ENCODE data around the gene SPOCK1.

The SPOCK1 gene

DNA sequence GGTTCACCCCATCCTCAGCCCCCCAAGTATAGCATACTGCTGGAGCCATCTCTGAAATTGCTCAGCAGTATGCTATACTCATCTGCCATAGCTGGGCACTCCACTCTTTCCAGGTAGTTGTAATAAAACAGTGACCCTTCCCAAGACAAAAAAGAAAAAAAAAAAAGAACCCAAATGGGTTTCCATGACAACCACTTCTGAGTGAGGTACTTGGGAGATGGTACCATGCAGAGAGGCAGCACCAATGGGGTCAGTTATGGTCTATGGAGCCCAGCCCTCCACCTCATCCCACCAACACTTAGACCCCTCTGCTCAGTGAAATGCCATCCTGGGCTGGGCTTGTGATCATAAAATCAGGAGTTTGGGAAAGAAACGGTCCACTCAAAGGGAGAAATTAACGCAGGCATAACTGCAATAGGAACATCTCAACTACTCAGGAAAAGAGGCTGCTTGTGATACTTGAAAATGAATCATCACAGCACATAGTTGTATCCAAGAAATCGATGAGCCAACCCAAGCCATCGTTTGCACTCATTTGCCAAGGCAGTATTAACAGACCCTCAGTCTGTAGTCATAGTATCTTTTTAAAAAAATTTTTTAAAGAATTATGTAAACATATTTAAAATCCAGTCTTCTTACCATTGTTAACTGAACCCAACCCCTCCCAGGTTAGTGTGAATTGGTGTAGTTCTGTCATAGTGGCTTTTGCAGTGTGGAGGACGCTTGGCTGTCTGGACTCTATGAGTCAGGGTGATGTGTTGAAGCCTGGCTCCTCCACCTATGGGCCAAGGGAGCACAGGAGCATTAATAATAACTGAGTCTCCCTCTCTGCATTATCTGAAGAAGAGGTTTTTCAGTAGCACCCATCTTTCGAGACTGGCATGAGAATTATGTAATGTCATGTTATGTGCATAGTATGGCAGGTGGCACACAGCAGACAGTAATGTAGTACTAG is 402.7 kb downstream of the SPOCK1 start:
- no peak for DNase-seq

DNA sequence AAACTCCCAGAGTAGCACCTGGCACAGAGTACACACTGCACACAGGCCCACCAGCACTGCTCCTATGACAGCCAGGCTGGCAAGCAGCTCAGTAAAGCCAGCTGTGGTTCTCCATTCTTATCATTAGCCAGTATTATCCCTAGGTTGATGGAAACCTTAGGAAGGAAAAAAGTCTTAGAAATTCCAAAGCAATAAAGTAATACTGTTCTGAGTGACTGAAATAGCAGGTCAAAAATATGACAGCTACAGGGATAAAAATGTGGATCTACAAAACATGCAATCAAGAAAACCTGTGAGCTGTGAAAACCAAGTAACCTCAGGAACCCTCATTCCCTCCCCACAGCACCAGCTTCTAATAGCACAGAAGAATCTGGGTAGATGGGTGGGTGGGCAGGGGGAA is 403.5 kb downstream of the SPOCK1 start:
- DNase-seq: no peak

DNA sequence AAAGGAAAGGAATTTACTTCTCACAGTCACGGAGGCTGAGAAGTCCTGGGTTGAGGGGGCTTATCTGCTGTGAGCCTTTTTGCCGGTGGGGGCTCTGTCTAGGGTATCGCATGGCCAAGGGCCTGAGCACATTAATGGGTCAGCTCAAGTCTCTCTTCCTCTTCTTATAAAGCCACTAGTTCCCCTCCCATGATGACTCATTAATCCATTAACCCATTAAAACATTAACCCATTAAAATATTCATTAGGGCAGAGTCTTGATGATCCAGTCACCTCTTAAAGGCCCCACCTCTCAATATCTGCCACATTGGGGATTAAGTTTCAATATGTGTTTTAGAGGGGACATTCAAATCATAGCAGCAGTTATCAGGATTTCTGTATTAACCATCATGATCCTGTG is 406.3 kb downstream of the SPOCK1 start:
- no peak for DNase-seq

DNA sequence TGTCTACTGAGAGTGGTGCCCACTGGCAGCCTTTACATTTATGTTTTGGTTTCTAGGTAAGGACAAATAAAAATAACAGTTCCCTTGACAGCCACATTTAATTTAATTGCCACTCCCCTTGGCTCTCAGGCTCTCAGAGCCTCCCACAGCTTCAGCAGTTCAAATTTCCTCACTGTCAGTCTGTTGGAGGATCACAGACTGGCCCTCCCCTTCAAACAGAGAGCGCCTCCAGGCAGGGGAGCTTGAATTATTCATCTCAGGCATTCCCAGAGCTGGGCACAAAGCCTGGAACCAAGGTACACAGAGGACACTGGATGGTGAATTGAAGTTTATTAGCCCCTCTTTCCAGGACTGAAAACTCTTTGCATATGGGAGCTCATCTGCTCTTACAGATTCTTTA is 407.7 kb downstream of the SPOCK1 start:
- DNase-seq: no peak

DNA sequence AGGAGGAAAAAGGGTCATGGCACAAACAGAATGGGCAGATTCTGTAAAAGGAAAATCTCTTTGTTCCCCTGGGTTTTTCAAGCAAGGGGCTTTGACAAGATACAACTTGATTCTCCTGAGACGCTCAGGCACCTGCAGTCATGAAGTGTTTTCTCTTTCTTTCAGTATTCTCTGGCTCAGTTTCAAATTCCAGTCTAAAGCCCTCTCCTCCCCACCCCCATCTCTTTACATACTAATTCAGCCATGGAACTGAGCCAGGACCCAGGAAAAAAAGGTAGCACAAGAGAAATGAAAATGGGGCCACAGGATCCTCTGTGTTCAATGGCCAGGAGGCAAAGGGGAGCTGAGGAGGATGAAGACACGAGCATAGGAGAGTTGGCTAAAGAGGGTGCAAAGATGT is 408.4 kb downstream of the SPOCK1 start:
- DNase-seq: no peak

DNA sequence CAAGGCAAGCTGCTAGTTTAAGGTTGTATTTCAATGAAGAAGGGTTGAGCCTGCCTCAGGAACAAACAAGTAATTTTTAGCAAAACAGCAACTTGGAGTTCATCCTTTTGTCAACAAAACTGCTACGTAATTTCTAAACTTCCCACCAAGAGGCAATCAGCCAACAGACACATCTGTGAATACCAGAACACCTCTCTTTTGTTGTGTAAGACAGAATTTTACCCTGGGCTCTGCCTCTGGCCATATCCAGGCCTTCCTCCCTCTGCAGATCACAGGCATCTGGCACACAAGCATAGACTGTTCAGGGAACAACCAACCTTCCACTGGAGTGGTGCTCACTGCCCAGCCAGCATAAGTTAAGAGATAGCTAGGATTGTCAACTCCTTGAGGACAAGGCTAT is 409.0 kb downstream of the SPOCK1 start:
- DNase-seq: no peak

DNA sequence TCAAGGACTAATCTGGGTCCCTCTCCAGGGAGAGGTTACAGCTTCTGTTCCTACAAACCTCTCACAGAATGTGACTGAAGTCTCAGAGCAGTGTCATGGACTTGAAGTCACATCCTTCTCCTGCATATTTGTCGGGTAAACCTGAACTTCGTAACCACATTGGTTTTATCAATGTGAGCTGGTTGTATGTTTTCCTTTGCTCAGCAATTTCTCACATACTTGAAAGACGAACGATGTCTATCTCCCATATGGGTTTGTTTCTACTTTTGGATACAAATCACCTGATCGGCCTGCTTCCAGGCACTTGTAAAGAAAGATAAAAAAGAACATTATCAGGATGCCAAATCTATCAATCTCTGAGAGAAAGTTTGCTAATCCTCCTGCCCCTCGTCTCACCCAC is 411.0 kb downstream of the SPOCK1 start:
- no peak for DNase-seq

DNA sequence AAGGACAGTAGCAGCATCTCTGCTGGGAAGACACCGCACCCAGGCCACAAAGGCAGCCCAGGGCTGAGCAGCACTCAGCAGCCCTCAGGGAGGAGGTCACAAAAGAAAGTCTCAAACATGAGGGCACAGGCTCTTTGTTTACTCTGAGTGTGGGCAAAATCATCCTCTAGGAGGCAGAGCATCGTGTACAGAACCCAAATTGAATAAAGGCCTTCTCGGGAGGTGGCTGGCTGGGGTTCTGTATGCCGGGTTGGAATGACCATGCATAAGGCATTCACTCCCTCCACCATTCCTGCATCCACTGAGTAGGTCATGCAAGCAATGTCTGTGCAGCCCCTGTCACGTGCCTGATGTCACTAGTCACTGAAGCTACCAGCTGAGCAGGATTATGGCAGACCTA is 412.8 kb downstream of the SPOCK1 start:
- DNase-seq: no peak

DNA sequence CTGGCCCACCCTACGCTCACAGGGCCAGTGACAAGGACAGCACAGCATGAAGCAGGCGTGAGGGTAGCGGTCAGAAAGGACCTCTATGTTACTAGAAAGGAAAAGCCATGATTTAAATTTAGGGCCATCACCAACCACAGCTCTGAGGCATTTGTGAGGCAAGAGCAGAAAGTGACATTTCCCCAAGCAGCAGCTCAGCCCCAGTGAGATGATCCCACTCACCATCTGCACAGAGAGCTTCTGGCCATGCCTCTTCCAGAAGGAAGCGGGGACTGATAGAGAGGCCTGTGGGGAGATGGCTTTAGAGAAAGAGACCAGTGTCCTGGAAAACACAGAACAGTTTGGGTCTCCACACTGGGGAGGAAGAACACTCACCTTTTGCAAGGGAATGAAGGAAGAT is 413.9 kb downstream of the SPOCK1 start:
- no peak for DNase-seq

DNA sequence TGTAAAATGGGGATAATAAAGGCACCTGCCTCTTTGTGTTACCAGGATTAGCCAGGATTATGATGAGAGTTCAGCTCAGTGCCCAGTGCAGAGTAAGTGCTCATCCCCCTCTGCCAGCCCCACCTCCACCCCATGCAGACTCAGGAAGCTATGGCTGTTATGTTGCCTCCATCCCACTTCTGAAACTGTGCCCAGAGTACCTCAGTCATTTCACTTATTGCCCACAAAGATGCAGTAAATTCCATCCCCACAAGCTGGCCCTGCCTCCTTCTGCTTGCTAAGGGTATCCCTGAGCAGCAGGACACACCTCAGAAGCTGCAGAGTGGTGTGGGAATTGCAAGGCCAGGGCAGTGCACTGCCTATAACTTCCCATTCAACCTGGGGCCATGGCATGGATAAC is 415.1 kb downstream of the SPOCK1 start:
- DNase-seq: no peak

DNA sequence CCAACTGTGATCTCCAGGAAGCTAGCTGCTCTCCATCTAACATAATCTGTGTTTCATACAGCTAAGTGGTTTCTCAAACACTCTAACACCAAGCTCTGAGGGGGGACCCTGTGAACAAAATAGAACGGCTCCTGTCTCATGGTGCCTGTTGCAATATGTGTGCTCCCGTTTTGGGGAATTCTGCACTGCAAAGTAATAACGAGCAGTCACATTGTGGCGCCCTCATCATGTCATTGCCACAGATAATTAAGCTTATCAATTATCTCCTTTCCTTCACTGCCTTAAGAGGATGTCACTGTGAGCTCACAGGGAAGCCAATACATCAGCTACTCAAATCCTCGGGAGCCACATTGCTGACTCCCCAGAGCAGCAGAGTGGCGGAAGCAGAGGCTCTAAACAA is 416.2 kb downstream of the SPOCK1 start:
- no peak for DNase-seq

DNA sequence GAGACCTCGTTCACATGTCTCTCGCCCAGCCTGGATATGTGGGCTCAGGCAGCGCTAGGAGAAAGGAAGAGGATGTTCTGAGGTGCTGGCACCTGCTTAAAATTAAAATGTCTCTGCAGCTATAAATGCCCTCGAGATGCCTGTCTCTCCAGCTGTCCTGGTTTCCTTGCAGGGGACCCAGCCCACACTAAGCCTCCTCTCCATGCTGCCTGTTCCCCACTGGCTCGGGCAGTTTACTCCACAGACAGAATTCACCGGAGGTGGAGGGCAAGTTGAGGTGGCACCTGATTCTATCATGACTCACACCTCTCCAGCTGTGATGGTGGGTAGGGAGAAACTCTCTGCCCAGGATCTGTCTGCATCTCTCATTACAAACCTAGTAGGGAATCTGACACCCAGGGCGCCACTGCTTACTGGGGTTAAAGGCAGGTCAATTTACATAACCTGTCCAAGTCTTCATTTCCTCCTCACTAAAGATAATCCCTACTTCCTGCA is 420.9 kb downstream of the SPOCK1 start:
- DNase-seq: no peak

DNA sequence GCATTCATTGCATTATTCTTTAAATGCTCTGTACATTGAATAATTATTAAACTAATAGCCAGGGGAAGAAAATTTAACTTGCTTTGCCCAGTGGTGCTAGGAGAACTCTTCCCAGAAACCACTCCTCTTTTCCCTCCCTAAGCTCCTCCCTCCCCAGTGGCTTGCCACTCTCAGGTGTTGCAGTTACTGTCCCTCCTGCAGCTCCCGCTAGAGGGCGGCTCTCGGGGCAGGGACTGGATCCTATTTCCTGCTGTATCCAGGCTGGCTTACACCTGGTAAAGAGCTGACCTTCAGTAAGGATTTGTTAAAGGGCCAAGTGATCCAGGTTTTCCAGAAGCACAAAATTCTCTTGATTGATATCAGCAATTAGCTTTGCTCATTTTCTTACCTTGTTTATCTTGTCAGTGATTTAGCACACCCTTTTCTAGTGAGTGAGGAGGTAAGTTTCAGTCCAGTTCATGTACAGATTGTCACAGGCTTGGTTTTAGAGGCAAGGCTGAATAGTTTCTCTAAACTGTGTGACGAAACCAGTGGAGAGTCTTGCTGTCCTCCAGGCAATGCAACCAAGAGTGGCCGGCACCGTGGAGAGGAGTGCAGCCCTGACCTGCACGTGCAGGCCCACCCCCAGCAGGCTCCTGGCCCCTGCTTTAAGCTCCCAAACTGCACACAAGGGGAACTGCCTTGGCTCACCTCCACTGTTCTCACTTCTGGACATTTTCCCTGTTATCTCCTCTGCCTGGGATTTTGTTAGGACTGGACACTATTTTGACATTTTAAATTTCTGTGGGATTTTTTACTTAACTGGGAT is 423.8 kb downstream of the SPOCK1 start:
- peak; percentile 27 for DNase-seq

DNA sequence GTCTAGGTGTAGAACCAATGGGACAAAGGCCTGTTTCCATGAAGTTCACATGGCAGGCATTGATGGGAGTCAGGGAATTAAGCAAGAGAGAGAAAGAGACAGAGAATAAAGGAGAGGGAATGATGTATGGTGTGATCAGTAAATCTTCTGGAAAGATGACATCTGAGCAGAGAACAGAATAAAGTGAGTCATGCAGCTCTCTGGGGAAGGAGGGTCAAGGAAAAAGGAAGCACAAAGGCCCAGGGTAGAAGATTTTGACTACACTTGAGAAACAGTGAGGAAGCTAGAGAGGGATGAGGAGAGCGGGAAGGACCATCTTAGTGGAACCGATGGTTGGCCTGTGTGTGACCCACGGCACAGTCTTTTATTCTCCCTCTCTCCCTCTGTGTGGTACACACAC is 425.9 kb downstream of the SPOCK1 start:
- DNase-seq: peak; percentile 41

DNA sequence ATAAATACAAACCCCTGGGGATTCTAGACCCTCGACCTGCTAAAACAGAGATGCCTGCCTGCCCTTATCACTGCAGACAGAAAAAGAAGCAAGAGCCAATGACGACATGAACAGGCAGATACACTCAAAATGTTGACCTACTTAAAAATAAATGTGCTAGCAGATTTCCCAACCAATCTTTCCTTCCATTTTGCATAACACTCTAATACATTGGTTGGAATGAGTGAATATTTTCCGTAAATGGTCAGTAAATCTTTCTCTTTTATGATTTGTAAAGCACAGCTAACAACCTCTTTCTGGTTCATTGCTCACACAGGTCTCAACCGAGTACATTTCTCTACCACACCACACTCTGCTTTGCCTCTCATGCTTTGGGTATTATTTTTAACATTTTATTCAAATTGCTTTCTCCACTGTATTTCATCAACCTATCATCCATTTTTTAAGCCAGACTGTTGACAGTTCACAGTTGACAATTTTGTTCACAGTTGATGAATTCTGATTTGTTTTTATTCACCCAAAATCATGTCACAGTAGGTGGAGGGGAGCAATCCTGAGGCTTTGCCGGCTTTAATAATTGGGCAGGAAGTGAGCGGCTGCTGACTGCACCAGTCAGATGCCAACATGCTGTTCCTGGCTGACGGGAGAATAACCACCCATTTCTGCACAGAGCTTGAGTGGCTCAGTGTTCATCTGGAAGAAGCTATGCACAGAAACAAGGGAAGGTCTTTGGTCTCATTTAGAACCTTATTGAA is 426.6 kb downstream of the SPOCK1 start:
- DNase-seq: no peak

DNA sequence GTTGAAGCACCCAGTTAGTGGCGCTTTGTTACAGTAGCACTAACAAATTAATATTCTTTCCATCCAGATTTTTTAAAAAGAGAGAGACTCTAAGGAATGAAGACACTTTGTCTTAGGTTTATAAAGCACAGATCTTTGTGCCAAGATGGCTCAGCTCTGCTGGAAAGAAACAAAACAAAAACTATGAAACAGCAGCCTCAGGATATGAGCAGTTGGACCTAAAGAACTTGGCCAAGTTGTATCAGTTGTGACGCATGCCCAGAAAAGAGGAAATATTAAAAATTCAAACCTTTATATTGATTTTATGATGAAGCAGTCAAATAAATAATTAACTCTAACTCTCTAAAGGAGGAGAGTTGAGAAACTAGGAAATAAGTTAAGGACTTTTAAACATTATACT is 427.2 kb downstream of the SPOCK1 start:
- DNase-seq: no peak

DNA sequence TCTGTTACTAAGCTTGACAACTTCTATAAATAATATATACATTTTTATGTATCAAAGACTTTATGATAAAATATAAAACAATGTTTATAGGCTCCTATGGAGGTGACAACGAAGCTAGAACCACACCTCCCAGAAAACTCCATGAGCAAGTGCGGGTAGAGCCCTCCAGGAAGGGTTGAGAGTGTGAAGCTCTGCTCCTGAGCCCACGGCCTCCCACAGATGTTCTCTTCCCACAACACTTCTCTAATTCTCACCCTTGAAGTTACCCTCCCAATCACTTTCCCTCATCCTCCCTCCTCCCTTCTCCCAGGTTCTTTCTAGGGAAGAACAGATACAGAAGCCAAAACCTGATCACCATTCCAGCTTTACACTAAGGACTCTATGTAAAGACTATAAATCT is 427.6 kb downstream of the SPOCK1 start:
- DNase-seq: no peak

DNA sequence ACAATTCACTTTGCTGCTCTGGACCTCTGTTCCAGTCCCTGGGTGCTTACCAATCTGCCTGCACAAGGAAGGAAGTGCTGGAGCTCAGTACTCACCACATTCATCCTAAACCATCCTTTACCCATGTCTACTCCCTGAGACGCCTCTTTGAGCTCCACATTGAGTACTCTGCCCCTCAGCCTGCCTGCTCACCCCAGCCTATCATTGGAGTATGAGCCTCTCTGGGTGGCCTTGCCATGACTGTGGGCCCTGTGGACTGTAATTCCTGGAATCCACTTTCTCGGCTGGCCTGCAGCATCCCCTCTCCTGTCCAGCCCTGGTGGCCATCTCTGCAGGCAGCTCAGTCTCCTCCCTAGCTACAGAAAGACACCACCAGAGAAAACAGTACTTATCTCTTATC is 428.6 kb downstream of the SPOCK1 start:
- no peak for DNase-seq

DNA sequence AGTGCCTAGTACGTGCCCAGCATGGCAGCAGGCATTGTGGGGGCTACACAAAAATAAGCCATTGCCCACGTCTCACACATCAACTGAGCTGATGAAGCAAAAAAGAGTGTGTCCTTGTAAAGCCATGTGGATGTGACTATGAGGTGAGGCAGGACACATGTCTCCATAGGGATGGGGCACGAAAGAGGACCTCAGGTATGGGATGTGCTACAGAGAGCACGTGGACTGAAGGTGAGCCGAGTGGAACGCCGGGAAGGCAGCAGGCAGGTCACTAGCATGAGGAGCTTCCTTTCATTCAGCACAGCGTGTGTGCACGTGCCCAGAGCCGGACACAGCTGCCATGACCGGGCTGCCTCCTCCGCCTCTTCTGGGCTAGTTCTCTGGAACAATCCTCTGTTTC is 429.8 kb downstream of the SPOCK1 start:
- no peak for DNase-seq

DNA sequence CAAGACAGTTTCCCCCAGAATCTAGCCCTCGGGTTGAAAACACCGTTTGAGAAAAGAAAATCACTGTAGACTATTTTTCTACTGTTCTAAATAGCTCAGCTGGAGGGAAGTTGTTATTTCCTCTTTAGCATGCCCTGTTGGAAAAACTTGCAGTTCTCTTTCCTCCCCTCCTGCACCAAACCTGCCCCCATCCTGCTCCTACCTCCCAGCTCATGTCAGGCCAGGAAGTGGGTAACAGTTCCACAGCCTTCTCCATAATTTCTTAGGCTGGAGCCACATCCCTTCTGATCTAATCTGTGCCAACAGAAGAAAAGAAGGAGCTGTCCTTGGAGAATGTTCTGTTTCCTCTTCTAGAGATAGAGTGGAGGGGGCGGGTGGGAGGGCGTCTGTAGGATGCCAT is 437.7 kb downstream of the SPOCK1 start:
- DNase-seq: no peak

DNA sequence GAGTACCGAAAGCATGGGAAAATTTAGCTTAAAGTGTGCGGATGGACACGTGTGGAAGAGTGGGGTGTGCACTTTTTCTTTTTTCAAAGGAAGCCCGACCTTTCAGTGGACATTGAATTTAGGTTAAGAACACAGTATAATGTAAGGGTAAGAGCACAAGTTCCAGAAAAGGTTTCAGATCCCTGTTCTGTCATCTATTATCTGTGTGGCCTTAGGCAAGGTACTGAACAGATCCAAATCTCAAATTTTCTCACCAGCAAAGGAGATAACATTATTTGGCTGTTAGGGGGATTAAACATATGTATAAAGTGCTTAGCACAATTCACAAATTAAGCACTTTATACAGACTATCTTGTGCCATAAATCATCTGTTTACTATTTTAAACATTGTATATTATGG is 441.0 kb downstream of the SPOCK1 start:
- no peak for DNase-seq

DNA sequence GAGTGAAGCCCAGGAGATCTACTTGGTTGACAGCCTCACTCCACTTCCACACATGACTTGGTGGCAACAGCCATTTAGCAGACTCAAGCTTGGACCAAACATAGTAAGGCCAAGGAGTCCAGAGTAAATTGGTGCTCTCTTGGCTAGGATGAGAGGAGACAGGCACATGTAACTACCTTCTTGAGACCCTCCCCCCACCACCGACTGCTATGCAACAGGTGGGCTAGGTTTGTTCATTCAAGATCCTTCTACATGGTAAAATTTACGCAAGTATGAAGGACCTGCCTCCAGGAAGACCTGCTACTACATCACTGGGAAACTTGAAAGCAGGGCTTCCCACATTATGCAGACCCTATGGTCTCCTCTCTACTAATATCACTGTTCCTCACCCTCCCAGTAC is 442.4 kb downstream of the SPOCK1 start:
- DNase-seq: no peak

DNA sequence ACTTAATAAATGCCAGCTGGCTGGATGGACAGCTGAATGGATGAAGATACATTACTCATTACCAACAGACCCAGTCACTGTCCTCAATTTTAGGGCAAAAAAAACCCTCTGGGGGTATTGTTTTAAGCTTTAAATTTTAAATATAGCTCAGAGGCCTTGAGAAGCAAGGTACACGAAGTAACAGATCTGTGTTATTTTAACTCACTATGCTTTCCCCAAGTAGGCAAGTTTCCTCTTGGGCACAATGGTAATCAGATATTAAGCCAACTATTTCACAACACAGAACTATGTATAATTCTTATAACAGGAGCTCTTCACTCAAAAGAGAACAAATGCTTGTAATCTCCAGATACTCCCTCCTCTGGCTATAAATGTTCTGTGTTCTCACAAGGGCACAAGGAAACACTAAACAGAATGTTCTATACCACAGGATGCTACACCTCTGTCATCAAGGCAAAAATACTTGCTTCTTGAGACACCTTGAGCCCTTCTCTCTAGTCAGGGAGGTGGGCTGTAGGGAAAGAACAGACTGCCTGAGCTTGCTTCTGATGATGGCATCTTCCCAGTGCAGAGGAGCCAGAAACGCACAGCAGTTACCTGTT is 443.8 kb downstream of the SPOCK1 start:
- DNase-seq: no peak

All from fibroblast of skin of scalp (primary cell).